Caco-2 (cell line): Measurements from ENCODE around the gene PMFBP1. TPM values are rescaled to one million over a fixed set of nuclear protein-coding genes. Genes with fewer than 3 reads are reported as not detected.

Experiments
- BruUV-seq: library from RNA; stranded (reverse); fragments of 400-500 nt; replicated peaks from 2 replicates; lab custom pipeline; 2021; lab: Mats Ljungman, UMichigan
- CTCF ChIA-PET: fragments of 300-600 bp; sonication (Branson Sonifier 250); formaldehyde crosslinking; loops from one replicate; lab custom pipeline; 2022; ENCODE audit warnings: antibody characterized with exemption; lab: Charles Lee
- POLR2A ChIA-PET: fragments of 300-600 bp; sonication (Branson Sonifier 250); formaldehyde crosslinking; loops from one replicate; lab custom pipeline; 2022; ENCODE audit warnings: antibody characterized with exemption; lab: Charles Lee
- DNase-seq, 2 experiments: peaks; one replicate each; pipeline versions ENCODE4 v3.0.0 to v3.0.0-alpha.2; 2020 to 2022
- H3K27me3 ChIP-seq: replicated peaks from 2 replicates; pipeline ENCODE4 v1.6.0; 2011; ENCODE audit warnings: low read length; ENCODE audit not compliant: control insufficient read depth, insufficient read depth
- H3K36me3 ChIP-seq: 2 replicates; pipeline ENCODE4 v1.5.1; 2011; ENCODE audit warnings: low read length; ENCODE audit not compliant: control insufficient read depth, insufficient read depth
- H3K4me1 ChIP-seq: fragments of 250-450 bp; sonication (Bioruptor Pico); 2 replicates; pipeline ENCODE4 v1.5.1; 2020; ENCODE audit warnings: mild to moderate bottlenecking
- H3K4me3 ChIP-seq: 2 replicates; pipeline ENCODE4 v1.5.1; 2011; ENCODE audit warnings: low read depth, mild to moderate bottlenecking, control low read depth, low read length
- H3K9me3 ChIP-seq: fragments of 250-450 bp; sonication (Bioruptor Pico); 2 replicates; pipeline ENCODE4 v1.5.1; 2020; ENCODE audit warnings: mild to moderate bottlenecking, moderate library complexity
- H3K27ac Mint-ChIP-seq: one replicate; pipeline ENCODE4 v1.8.0; 2022; ENCODE audit warnings: mixed read lengths; ENCODE audit not compliant: unreplicated experiment
- H3K27me3 Mint-ChIP-seq: one replicate; pipeline ENCODE4 v1.8.0; 2022; ENCODE audit warnings: mixed read lengths; ENCODE audit not compliant: insufficient read depth, unreplicated experiment
- H3K36me3 Mint-ChIP-seq: one replicate; pipeline ENCODE4 v1.8.0; 2022; ENCODE audit warnings: mild to moderate bottlenecking, mixed read lengths; ENCODE audit not compliant: insufficient read depth, unreplicated experiment
- H3K4me1 Mint-ChIP-seq: one replicate; pipeline ENCODE4 v1.8.0; 2022; ENCODE audit warnings: low read depth, mixed read lengths; ENCODE audit not compliant: unreplicated experiment
- H3K4me3 Mint-ChIP-seq: one replicate; pipeline ENCODE4 v1.8.0; 2022; ENCODE audit warnings: mild to moderate bottlenecking, moderate library complexity, mixed read lengths; ENCODE audit not compliant: unreplicated experiment
- H3K9me3 Mint-ChIP-seq: one replicate; pipeline ENCODE4 v1.8.0; 2022; ENCODE audit warnings: mixed read lengths; ENCODE audit not compliant: unreplicated experiment
- intact Hi-C: fragments of 100-400 bp; cut with micrococcal nuclease; formaldehyde crosslinking; loops from one replicate; pipeline ENCODE4 v1.10.0; 2022; ENCODE audit not compliant: unreplicated experiment
- total RNA-seq: library from RNA; stranded (reverse); gene quantifications from 2 replicates; pipeline ENCODE4 v1.2.3, GENCODE V29; 2022
- TF ChIP-seq, protein P1 (sequence below), 2 experiments: fragments of 200-600 bp in 1 of 2; IDR thresholded peaks; 1 replicate in 1 of 2; 2 replicates in 1 of 2; pipeline versions ENCODE4 v1.5.1 to v1.8.0; 2011 to 2022; ENCODE audit warnings: antibody characterized with exemption in 1 of 2, control low read depth in 1 of 2, inconsistent platforms in 1 of 2, low read depth in 1 of 2, low read length in 1 of 2, mild to moderate bottlenecking in 1 of 2, moderate library complexity in 1 of 2; ENCODE audit not compliant: insufficient read depth in 1 of 2, severe bottlenecking in 1 of 2, unreplicated experiment in 1 of 2

PMFBP1 gene
- total RNA-seq, 1 experiment from 2014 or later, result 5.6 TPM

DNA sequence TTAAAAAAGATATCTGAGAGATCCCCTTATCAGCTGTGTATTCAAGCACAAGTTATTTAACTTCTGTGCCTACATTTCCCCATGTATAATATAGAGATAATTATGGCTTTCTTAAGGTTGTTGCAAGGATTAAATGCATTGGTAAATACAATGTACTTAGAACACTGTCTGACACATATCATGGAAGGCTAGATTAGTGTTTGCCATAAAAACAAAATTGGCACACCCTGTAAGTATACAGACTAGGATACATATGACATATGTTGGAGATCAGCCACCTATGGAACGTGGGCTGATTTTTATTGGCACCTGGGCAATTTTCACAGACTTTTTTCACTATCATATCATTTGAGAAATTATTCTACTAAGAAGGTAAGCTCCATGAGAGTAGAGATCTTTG is 2.2 kb downstream of the PMFBP1 start:
- Histone ChIP-seq H3K4me1 (no peaks in the 10 kb centered on the region), H3K9me3 (no peaks in the 10 kb centered on the region), H3K36me3 (no peaks in the 10 kb centered on the region), H3K27me3 (no peaks in the 10 kb centered on the region), H3K4me3 (no peak overlapping the region)
- H3K9me3 Mint-ChIP-seq, result no peaks in the 10 kb centered on the region
- CTCF ChIA-PET, result no interaction called here
- H3K36me3 Mint-ChIP-seq, result no peaks in the 10 kb centered on the region
- H3K4me1 Mint-ChIP-seq, result no peaks in the 10 kb centered on the region
- H3K4me3 Mint-ChIP-seq, result no peak overlapping the region
- H3K27ac Mint-ChIP-seq, result no peak overlapping the region
- TF ChIP-seq, protein P1, sequence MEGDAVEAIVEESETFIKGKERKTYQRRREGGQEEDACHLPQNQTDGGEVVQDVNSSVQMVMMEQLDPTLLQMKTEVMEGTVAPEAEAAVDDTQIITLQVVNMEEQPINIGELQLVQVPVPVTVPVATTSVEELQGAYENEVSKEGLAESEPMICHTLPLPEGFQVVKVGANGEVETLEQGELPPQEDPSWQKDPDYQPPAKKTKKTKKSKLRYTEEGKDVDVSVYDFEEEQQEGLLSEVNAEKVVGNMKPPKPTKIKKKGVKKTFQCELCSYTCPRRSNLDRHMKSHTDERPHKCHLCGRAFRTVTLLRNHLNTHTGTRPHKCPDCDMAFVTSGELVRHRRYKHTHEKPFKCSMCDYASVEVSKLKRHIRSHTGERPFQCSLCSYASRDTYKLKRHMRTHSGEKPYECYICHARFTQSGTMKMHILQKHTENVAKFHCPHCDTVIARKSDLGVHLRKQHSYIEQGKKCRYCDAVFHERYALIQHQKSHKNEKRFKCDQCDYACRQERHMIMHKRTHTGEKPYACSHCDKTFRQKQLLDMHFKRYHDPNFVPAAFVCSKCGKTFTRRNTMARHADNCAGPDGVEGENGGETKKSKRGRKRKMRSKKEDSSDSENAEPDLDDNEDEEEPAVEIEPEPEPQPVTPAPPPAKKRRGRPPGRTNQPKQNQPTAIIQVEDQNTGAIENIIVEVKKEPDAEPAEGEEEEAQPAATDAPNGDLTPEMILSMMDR (IDR thresholded peaks at IDR 0.05; ENCODE audit: insufficient read depth in 1 of 2, low read depth in 1 of 2, low read length in 1 of 2, severe bottlenecking in 1 of 2, unreplicated experiment in 1 of 2), result no peak
- H3K27me3 Mint-ChIP-seq, result peaks cover 3% of the 10 kb centered on the region
- DNase-seq, result no peak
- intact Hi-C loops, result no loop called here
- no TSS peak for BruUV-seq
- POLR2A ChIA-PET, result no interaction called here

DNA sequence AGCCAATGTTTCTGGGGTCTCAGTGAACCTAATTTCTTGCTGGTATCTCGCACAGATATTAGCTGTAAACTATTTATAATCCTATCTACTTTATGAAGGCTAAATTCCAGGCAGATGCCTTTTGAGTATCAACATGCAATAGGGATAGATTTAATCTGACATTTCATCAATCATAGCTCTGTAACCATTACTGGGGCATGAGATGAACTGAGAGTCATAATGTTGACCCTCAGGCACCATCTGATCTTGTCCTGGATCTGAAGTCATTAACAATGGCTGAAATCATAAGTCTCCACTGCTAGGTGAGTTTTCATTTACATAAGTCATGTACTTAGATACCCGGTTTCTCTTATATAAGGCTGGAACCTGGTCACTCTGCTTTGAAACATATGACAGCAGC is 3.6 kb downstream of the PMFBP1 start:
- intact Hi-C loops, result no loop called here
- Mint-ChIP-seq H3K27ac (no peak overlapping the region), H3K9me3 (no peaks in the 10 kb centered on the region), H3K4me1 (no peaks in the 10 kb centered on the region), H3K36me3 (no peaks in the 10 kb centered on the region), H3K27me3 (peaks cover 3% of the 10 kb centered on the region), H3K4me3 (no peak overlapping the region)
- H3K4me3 ChIP-seq, result no peak overlapping the region
- BruUV-seq, result no TSS peak
- no peaks in the 10 kb centered on the region for H3K4me1 ChIP-seq
- DNase-seq, result no peak
- ChIA-PET CTCF (no interaction called here), POLR2A (no interaction called here)
- H3K27me3 ChIP-seq, result no peaks in the 10 kb centered on the region
- no peaks in the 10 kb centered on the region for H3K36me3 ChIP-seq
- TF ChIP-seq, protein P1 (IDR thresholded peaks at IDR 0.05; ENCODE audit: insufficient read depth in 1 of 2, low read depth in 1 of 2, low read length in 1 of 2, severe bottlenecking in 1 of 2, unreplicated experiment in 1 of 2), result no peak
- H3K9me3 ChIP-seq, result no peaks in the 10 kb centered on the region

DNA sequence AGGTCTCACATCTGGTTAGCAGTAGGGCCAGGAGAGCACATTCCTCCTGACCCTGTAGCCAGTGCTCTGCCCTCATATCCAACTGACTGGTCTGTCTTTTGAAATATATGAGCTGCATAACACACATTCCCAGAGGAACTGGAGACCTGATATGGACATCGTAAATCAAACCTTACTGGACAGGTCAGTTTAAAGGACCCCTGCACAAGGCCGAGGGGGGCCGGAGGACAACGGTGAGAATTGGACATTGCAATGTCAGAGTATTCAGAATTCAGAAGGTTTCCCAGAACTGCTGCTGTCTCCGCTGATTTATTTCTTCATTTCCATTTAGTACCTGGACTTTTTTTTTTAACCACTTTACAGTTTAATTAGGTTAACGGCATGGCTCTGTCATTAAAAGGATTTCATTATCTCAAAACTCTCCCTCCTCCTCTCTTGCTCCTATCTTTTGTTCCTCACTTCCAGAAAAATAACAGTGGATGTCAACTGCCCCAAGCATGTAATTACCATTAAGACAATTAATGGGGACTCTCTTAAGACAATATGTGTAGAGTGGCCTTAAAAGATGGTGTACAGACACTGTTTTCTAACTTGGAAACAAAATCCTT is 4.9 kb downstream of the PMFBP1 start:
- H3K4me1 ChIP-seq, result no peaks in the 10 kb centered on the region
- ChIA-PET CTCF (no interaction called here), POLR2A (no interaction called here)
- H3K27me3 ChIP-seq, result no peaks in the 10 kb centered on the region
- Mint-ChIP-seq H3K9me3 (no peaks in the 10 kb centered on the region), H3K27me3 (peaks cover 3% of the 10 kb centered on the region), H3K4me1 (no peaks in the 10 kb centered on the region), H3K27ac (no peak overlapping the region), H3K36me3 (no peaks in the 10 kb centered on the region), H3K4me3 (no peak overlapping the region)
- no peaks in the 10 kb centered on the region for H3K9me3 ChIP-seq
- H3K36me3 ChIP-seq, result no peaks in the 10 kb centered on the region
- intact Hi-C loops, result no loop called here
- no peak overlapping the region for H3K4me3 ChIP-seq
- TF ChIP-seq, protein P1 (IDR thresholded peaks at IDR 0.05; ENCODE audit: insufficient read depth in 1 of 2, low read depth in 1 of 2, low read length in 1 of 2, severe bottlenecking in 1 of 2, unreplicated experiment in 1 of 2), result no peak
- no TSS peak for BruUV-seq
- no peak for DNase-seq
